Measurements from ENCODE around the gene GALNTL6. TPM values are rescaled to one million over a fixed set of nuclear protein-coding genes. Genes with fewer than 3 reads are reported as not detected.

The GALNTL6 gene
- total and polyA plus RNA-seq, 2 of the 4 experiments (the other 2 are of a cell fraction): under 0.01 TPM; not detected in 1

GRCh38 chr4:172553216-172553615 lies 740.0 kb downstream of the GALNTL6 start:
- POLR2A ChIA-PET (ENCODE audit: unreplicated experiment): no interaction called here

More at GRCh38 chr4:172553216-172553615, 740.0 kb downstream of the GALNTL6 start:
- in situ Hi-C loops (cut with MboI; ENCODE audit: low sequenced_read_pairs) (no loop called here), intact Hi-C loops (cut with micrococcal nuclease) (no loop called here), dilution Hi-C loops (cut with HindIII; ENCODE audit: low sequenced_read_pairs, unreplicated experiment) (no loop called here)
- Histone ChIP-seq H3K27ac (ENCODE audit: insufficient read depth, low read length) (no peak overlapping the region), H4K5ac (ENCODE audit: low read depth, low read length) (no peak overlapping the region), H3K79me1 (ENCODE audit: low read depth in 1 of 2, low read length in 2 of 2) (no peaks in the 10 kb centered on the region), H2AK9ac (replicated peaks; ENCODE audit: low read depth, low read length, poor library complexity) (no peak overlapping the region), H3K14ac (replicated peaks; ENCODE audit: low read depth, low read length) (no peak overlapping the region), H3K23ac (ENCODE audit: low read depth, low read length) (no peak overlapping the region), H2BK5ac (ENCODE audit: low read depth, low read length, poor library complexity, severe bottlenecking) (no peak overlapping the region), H3K9me3 (ENCODE audit: control insufficient read depth, insufficient read depth, low read length) (no peaks in the 10 kb centered on the region), H3K27me3 (ENCODE audit: control insufficient read depth, insufficient read depth, low read length) (no peaks in the 10 kb centered on the region), H2BK20ac (ENCODE audit: low read depth, low read length) (no peak overlapping the region), H3K9ac (ENCODE audit: low read depth, low read length) (no peak overlapping the region), H2BK120ac (ENCODE audit: low read depth, low read length) (no peak overlapping the region), H4K91ac (ENCODE audit: insufficient read depth, low read depth, low read length) (no peak overlapping the region), H4K8ac (ENCODE audit: low read depth in 2 of 2, low read length in 2 of 2) (no peak overlapping the region), H3K9me1 (ENCODE audit: insufficient read depth, low read length) (no peaks in the 10 kb centered on the region), H2AFZ (replicated peaks; ENCODE audit: low read length, poor library complexity) (no peak overlapping the region), H3K4me3 (ENCODE audit: insufficient read depth, low read depth, low read length) (no peak overlapping the region), H4K20me1 (ENCODE audit: insufficient read depth, low read length) (no peaks in the 10 kb centered on the region), H3K4ac (ENCODE audit: low read depth, low read length) (no peak overlapping the region), H3K4me1 (ENCODE audit: control insufficient read depth, insufficient read depth, low read length) (no peaks in the 10 kb centered on the region), H3K36me3 (ENCODE audit: control insufficient read depth, insufficient read depth, low read length) (no peaks in the 10 kb centered on the region), H3K56ac (ENCODE audit: extremely low read depth, insufficient read depth, low read length) (no peak overlapping the region), H3K18ac (ENCODE audit: low read depth, low read length) (no peak overlapping the region), H2BK15ac (ENCODE audit: low read depth, low read length) (no peak overlapping the region), H3K4me2 (ENCODE audit: low read depth, low read length) (no peak overlapping the region), H2AK5ac (ENCODE audit: low read depth, low read length) (no peak overlapping the region)
- no TSS peak for BruUV-seq (replicated peaks)
- DNase-seq (no peak), ATAC-seq (ENCODE audit: low read depth) (no peak)
- no peak for TF ChIP-seq CHD1 (IDR thresholded peaks at IDR 0.05; ENCODE audit: low read depth, low read length)
- no peak for TF ChIP-seq MAFK (IDR thresholded peaks at IDR 0.05; ENCODE audit: low read depth, low read length)
- CTCF ChIA-PET: no interaction called here
- WGBS, 2 experiments (ENCODE audit: extremely low coverage in 2 of 2, insufficient read length in 1 of 2): no CpG with 5 or more reads among the region's 1 CpG
